OCI-LY1 (cell line): Measurements from ENCODE around the gene SCYGR3.

Experiments
- H2AFZ ChIP-seq: fragments of 200-600 bp; sonication (generic), shearing (Covaris generic); 2 replicates; pipeline ENCODE4 v1.6.0; 2014; ENCODE audit warnings: antibody characterized with exemption, mild to moderate bottlenecking, low read length
- H3F3A ChIP-seq: fragments of 200-600 bp; sonication (generic), shearing (Covaris generic); 2 replicates; pipeline ENCODE4 v1.6.0; 2014; ENCODE audit warnings: mild to moderate bottlenecking, antibody characterized with exemption, low read length, moderate library complexity; ENCODE audit not compliant: insufficient read depth
- H3K27ac ChIP-seq: fragments of 200-600 bp; sonication (generic); 2 replicates; pipeline ENCODE4 v1.5.1; 2014; ENCODE audit warnings: low read length, mixed run types, mild to moderate bottlenecking, low read depth; ENCODE audit not compliant: poor library complexity, severe bottlenecking
- H3K27me3 ChIP-seq: fragments of 200-600 bp; sonication (generic); 2 replicates; pipeline ENCODE4 v1.6.0; 2014; ENCODE audit warnings: antibody characterized with exemption, mild to moderate bottlenecking, low read length, moderate library complexity; ENCODE audit not compliant: insufficient read depth
- H3K36me3 ChIP-seq: fragments of 200-600 bp; sonication (generic); 2 replicates; pipeline ENCODE4 v1.6.1; 2014; ENCODE audit warnings: mild to moderate bottlenecking, antibody characterized with exemption, low read length, moderate library complexity, mixed read lengths; ENCODE audit not compliant: insufficient read depth
- H3K4me1 ChIP-seq: fragments of 200-600 bp; sonication (generic); 2 replicates; pipeline ENCODE4 v1.5.1; 2014; ENCODE audit warnings: mild to moderate bottlenecking, low read length, moderate library complexity; ENCODE audit not compliant: insufficient read depth, severe bottlenecking
- H3K4me2 ChIP-seq: fragments of 200-600 bp; sonication (generic), shearing (Covaris generic); 2 replicates; pipeline ENCODE4 v1.6.1; 2014; ENCODE audit warnings: low read length
- H3K4me3 ChIP-seq: fragments of 200-600 bp; sonication (generic); 2 replicates; pipeline ENCODE4 v1.5.1; 2014; ENCODE audit warnings: low read length, low read depth, mild to moderate bottlenecking, mixed read lengths; ENCODE audit not compliant: poor library complexity, severe bottlenecking
- H3K79me2 ChIP-seq: fragments of 200-600 bp; shearing (Covaris generic); 2 replicates; pipeline ENCODE4 v1.6.1; 2016; ENCODE audit warnings: mixed run types, low read length, mixed read lengths; ENCODE audit not compliant: insufficient read depth
- H3K9ac ChIP-seq: fragments of 200-600 bp; sonication (generic), shearing (Covaris generic); 2 replicates; pipeline ENCODE4 v1.6.1; 2014; ENCODE audit warnings: mild to moderate bottlenecking, low read length, mixed read lengths
- H3K9me2 ChIP-seq: fragments of 200-600 bp; sonication (generic), shearing (Covaris generic); 2 replicates; pipeline ENCODE4 v1.6.1; 2014; ENCODE audit warnings: low read depth, mild to moderate bottlenecking, low read length, mixed read lengths
- H3K9me3 ChIP-seq: fragments of 200-600 bp; shearing (Covaris generic); 2 replicates; pipeline ENCODE4 v1.6.1; 2014; ENCODE audit warnings: low read length, mixed read lengths
- H4K20me1 ChIP-seq: fragments of 200-600 bp; sonication (generic), shearing (Covaris generic); 2 replicates; pipeline ENCODE4 v1.6.0; 2016; ENCODE audit warnings: mild to moderate bottlenecking, low read length; ENCODE audit not compliant: insufficient read depth
- EZH2 ChIP-seq: fragments of 200-600 bp; sonication (generic), shearing (Covaris generic); IDR thresholded peaks from 2 replicates; pipeline ENCODE4 v1.8.0; 2017; ENCODE audit warnings: borderline replicate concordance, mixed run types, mild to moderate bottlenecking, antibody characterized with exemption, low read length, moderate library complexity, mixed read lengths
- TF ChIP-seq, protein P1 (sequence below): fragments of 200-600 bp; sonication (generic), shearing (Covaris generic); IDR thresholded peaks from 2 replicates; pipeline ENCODE4 v1.5.1; 2017; ENCODE audit warnings: mild to moderate bottlenecking, antibody characterized with exemption, low read length, moderate library complexity, mixed read lengths

SCYGR3 gene

GRCh38 chr2:227592694-227593387 lies 21.8 kb downstream of the SCYGR3 start:
- Histone ChIP-seq H3K9me2 (no peaks in the 10 kb centered on the region), H3F3A (no peaks in the 10 kb centered on the region), H3K4me3 (no peak overlapping the region), H4K20me1 (no peaks in the 10 kb centered on the region), H3K27ac (no peak overlapping the region), H2AFZ (no peak overlapping the region), H3K9ac (no peak overlapping the region), H3K4me2 (no peak overlapping the region), H3K79me2 (no peaks in the 10 kb centered on the region), H3K36me3 (no peaks in the 10 kb centered on the region), H3K4me1 (no peaks in the 10 kb centered on the region), H3K9me3 (no peaks in the 10 kb centered on the region), H3K27me3 (no peaks in the 10 kb centered on the region)
- TF ChIP-seq, protein P1, sequence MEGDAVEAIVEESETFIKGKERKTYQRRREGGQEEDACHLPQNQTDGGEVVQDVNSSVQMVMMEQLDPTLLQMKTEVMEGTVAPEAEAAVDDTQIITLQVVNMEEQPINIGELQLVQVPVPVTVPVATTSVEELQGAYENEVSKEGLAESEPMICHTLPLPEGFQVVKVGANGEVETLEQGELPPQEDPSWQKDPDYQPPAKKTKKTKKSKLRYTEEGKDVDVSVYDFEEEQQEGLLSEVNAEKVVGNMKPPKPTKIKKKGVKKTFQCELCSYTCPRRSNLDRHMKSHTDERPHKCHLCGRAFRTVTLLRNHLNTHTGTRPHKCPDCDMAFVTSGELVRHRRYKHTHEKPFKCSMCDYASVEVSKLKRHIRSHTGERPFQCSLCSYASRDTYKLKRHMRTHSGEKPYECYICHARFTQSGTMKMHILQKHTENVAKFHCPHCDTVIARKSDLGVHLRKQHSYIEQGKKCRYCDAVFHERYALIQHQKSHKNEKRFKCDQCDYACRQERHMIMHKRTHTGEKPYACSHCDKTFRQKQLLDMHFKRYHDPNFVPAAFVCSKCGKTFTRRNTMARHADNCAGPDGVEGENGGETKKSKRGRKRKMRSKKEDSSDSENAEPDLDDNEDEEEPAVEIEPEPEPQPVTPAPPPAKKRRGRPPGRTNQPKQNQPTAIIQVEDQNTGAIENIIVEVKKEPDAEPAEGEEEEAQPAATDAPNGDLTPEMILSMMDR: no peak
- TF ChIP-seq EZH2: no peak

- Histone ChIP-seq H3K9ac (no peak overlapping the region), H3K27ac (no peak overlapping the region), H3K4me3 (no peak overlapping the region), H2AFZ (no peak overlapping the region), H3K27me3 (no peaks in the 10 kb centered on the region), H3F3A (no peaks in the 10 kb centered on the region), H3K79me2 (no peaks in the 10 kb centered on the region), H4K20me1 (no peaks in the 10 kb centered on the region), H3K4me1 (no peaks in the 10 kb centered on the region), H3K36me3 (no peaks in the 10 kb centered on the region), H3K9me3 (0 out of 2 replicates have a peak, but pooled peaks cover 6% of the 10 kb centered on the region), H3K9me2 (no peaks in the 10 kb centered on the region), H3K4me2 (no peak overlapping the region)
- TF ChIP-seq, protein P1: no peak
- TF ChIP-seq EZH2: no peak
These were observed 32.3 kb downstream of the SCYGR3 start for GRCh38 chr2:227582369-227582768.

GRCh38 chr2:227579791-227580190 lies 34.8 kb downstream of the SCYGR3 start:
- TF ChIP-seq, protein P1: no peak

More at GRCh38 chr2:227579791-227580190, 34.8 kb downstream of the SCYGR3 start:
- Histone ChIP-seq H3K36me3 (no peaks in the 10 kb centered on the region), H3F3A (no peaks in the 10 kb centered on the region), H3K4me3 (no peak overlapping the region), H3K27ac (no peak overlapping the region), H3K27me3 (no peaks in the 10 kb centered on the region), H3K79me2 (no peaks in the 10 kb centered on the region), H4K20me1 (no peaks in the 10 kb centered on the region), H3K4me1 (no peaks in the 10 kb centered on the region), H3K9me2 (no peaks in the 10 kb centered on the region), H3K9ac (no peak overlapping the region), H2AFZ (no peak overlapping the region), H3K9me3 (0 out of 2 replicates have a peak, but pooled peaks cover 6% of the 10 kb centered on the region), H3K4me2 (no peak overlapping the region)
